HepG2 (cell line): ENCODE results near the gene ZNF544. TPM values are rescaled to one million over a fixed set of nuclear protein-coding genes. Genes with fewer than 3 reads are reported as not detected.

Source experiments
- BCL3 ChIP-seq: sonication (generic); formaldehyde crosslinking; IDR thresholded peaks from 2 replicates; pipeline ENCODE4 v1.5.1; 2020; ENCODE audit warnings: mild to moderate bottlenecking, missing genetic modification reagents, moderate library complexity
- CENPBD1 ChIP-seq: sonication (generic); formaldehyde crosslinking; IDR thresholded peaks from 2 replicates; pipeline ENCODE4 v1.8.0; 2022; ENCODE audit warnings: missing genetic modification reagents, low read depth, mild to moderate bottlenecking, borderline replicate concordance
- FOXO4 ChIP-seq: sonication (generic); formaldehyde crosslinking; conservative IDR thresholded peaks from 2 replicates; pipeline ENCODE4 v1.8.1; 2023; ENCODE audit warnings: missing genetic modification reagents
- GLI4 ChIP-seq: sonication (generic); formaldehyde crosslinking; IDR thresholded peaks from 2 replicates; pipeline ENCODE4 v1.5.1; 2020; ENCODE audit warnings: missing genetic modification reagents, mild to moderate bottlenecking, moderate library complexity, borderline replicate concordance
- HNRNPL ChIP-seq: fragments of 200-400 bp; formaldehyde crosslinking; IDR thresholded peaks from 2 replicates; pipeline ENCODE4 v1.6.1; 2017; ENCODE audit warnings: mild to moderate bottlenecking, low read depth, low read length
- KLF15 ChIP-seq: sonication (generic); formaldehyde crosslinking; IDR thresholded peaks from 2 replicates; pipeline ENCODE4 v1.8.1; 2023; ENCODE audit warnings: borderline replicate concordance, mild to moderate bottlenecking, inconsistent platforms, missing genetic modification reagents, mixed read lengths
- NFYC ChIP-seq: IDR thresholded peaks from 2 replicates; pipeline ENCODE4 v1.6.1; 2016; ENCODE audit warnings: missing genetic modification reagents, missing compliant biosample characterization
- NRL ChIP-seq: sonication (generic); formaldehyde crosslinking; IDR thresholded peaks from 2 replicates; pipeline ENCODE4 v1.5.0; 2020; ENCODE audit warnings: missing genetic modification reagents, mild to moderate bottlenecking, moderate library complexity, borderline replicate concordance
- RARA ChIP-seq: IDR thresholded peaks from 2 replicates; pipeline ENCODE4 v1.6.1; 2016; ENCODE audit warnings: missing genetic modification reagents, missing compliant biosample characterization
- RORA ChIP-seq: sonication (generic); formaldehyde crosslinking; IDR thresholded peaks from 2 replicates; pipeline ENCODE4 v1.5.0; 2020; ENCODE audit warnings: mild to moderate bottlenecking, missing genetic modification reagents, moderate library complexity
- TCF12 ChIP-seq, 2 experiments: fragments of 450-650 bp in 1 of 2; sonication (generic) in 1 of 2; formaldehyde crosslinking in 1 of 2; IDR thresholded peaks; 2 replicates each; pipeline versions ENCODE4 v1.6.1 to v1.8.0; 2017 to 2022; ENCODE audit warnings: antibody characterized with exemption in 1 of 2, mild to moderate bottlenecking in 1 of 2, missing genetic modification reagents in 1 of 2, moderate library complexity in 1 of 2
- TRAFD1 ChIP-seq: sonication (generic); formaldehyde crosslinking; IDR thresholded peaks from 2 replicates; pipeline ENCODE4 v1.5.1; 2020; ENCODE audit warnings: missing genetic modification reagents, mild to moderate bottlenecking, borderline replicate concordance
- TRIM22 ChIP-seq: fragments of 450-650 bp; IDR thresholded peaks from 2 replicates; pipeline ENCODE4 v1.6.1; 2017
- ZMAT5 ChIP-seq: sonication (generic); formaldehyde crosslinking; IDR thresholded peaks from 2 replicates; pipeline ENCODE4 v1.5.0; 2020; ENCODE audit warnings: mild to moderate bottlenecking, low read depth, missing genetic modification reagents, borderline replicate concordance
- ZMYM2 ChIP-seq: sonication (generic); formaldehyde crosslinking; IDR thresholded peaks from 2 replicates; pipeline ENCODE4 v1.8.0; 2022; ENCODE audit warnings: mild to moderate bottlenecking, missing genetic modification reagents
- ZNF513 ChIP-seq: sonication (generic); formaldehyde crosslinking; conservative IDR thresholded peaks from 2 replicates; pipeline ENCODE4 v1.5.0; 2020; ENCODE audit warnings: missing genetic modification reagents
- ZSCAN9 ChIP-seq: IDR thresholded peaks from 2 replicates; pipeline ENCODE4 v1.6.1; 2016; ENCODE audit warnings: borderline replicate concordance
- polyA plus RNA-seq, 8 experiments: library from polyadenylated mRNA; depleted of rRNA in 3 of 8; stranded (reverse) in 7 of 8; unstranded in 1 of 8; fragments of >200 nt; fragmentation: Illumina TruSeq in 4 of 8; extraction: Trizol in 4 of 8; gene quantifications; 2 replicates each; pipeline versions ENCODE4 v1.2.1 to v1.2.3, GENCODE V29; 2011 to 2016; ENCODE audit warnings: low read depth in 4 of 8, missing spikeins in 1 of 8, mixed read lengths in 1 of 8; ENCODE audit not compliant: insufficient read depth in 1 of 8
- total RNA-seq, 5 experiments: library from RNA; depleted of rRNA; stranded (reverse); fragments of >200 nt; fragmentation: Illumina TruSeq; extraction: Trizol; gene quantifications; 2 replicates each; pipeline ENCODE4 v1.2.3, GENCODE V29; 2016; ENCODE audit warnings: low read depth in 1 of 5

The ZNF544 gene
- total and polyA plus RNA-seq, 2 of the 13 experiments (the other 11 are each of a cell fraction or from before 2014, with no cell fraction given), result 13.1 to 17.0 TPM

GRCh38 chr19:58305065-58305931 lies 76.6 kb downstream of the ZNF544 start, which contains the start of gene ERVK3-1 (continued):
- TF ChIP-seq RORA (CRISPR knock-in tag), result no peak
- TF ChIP-seq ZMAT5, result no peak
- no peak for TF ChIP-seq GLI4 (CRISPR knock-in tag)
- peak; percentile 35; the same call in 1 of the 2 replicates for TF ChIP-seq RARA (CRISPR knock-in tag)
- peak; percentile 64; the same call in 1 of the 2 replicates for TF ChIP-seq BCL3
- no peak for TF ChIP-seq ZMYM2 (CRISPR knock-in tag)
- TF ChIP-seq TCF12 (IDR thresholded peaks at IDR 0.05), result no peak
- no peak for TF ChIP-seq TCF12 (CRISPR knock-in tag; IDR thresholded peaks at IDR 0.05)
- peak; percentile 59; the same call in 1 of the 2 replicates for TF ChIP-seq HNRNPL
- TF ChIP-seq TRIM22, result no peak
- no peak for TF ChIP-seq KLF15
- no peak for TF ChIP-seq TRAFD1 (CRISPR knock-in tag)
- TF ChIP-seq NRL (CRISPR knock-in tag), result peak; percentile 74
- no peak for TF ChIP-seq FOXO4
- TF ChIP-seq ZNF513 (CRISPR knock-in tag), result no peak
- no peak for TF ChIP-seq CENPBD1
- peak; percentile 49; the same call in 1 of the 2 replicates for TF ChIP-seq ZSCAN9 (CRISPR knock-in tag)
- peak; percentile 63 for TF ChIP-seq NFYC (CRISPR knock-in tag)
